HepG2 (cell line): ENCODE measurements around the gene TCOF1. TPM values are rescaled to one million over a fixed set of nuclear protein-coding genes. Genes with fewer than 3 reads are reported as not detected.

Source experiments
- ATF7-NPFF ChIP-seq: sonication (generic); formaldehyde crosslinking; IDR thresholded peaks from 2 replicates; pipeline ENCODE4 v1.8.1; 2023; ENCODE audit warnings: mild to moderate bottlenecking, low read depth, missing genetic modification reagents, moderate library complexity
- DNMT3B ChIP-seq: conservative IDR thresholded peaks from 2 replicates; pipeline ENCODE4 v1.6.1; 2016; ENCODE audit warnings: missing biosample characterization, control low read depth
- DPF2 ChIP-seq: sonication (generic); formaldehyde crosslinking; IDR thresholded peaks from 2 replicates; pipeline ENCODE4 v1.4.0; 2020; ENCODE audit warnings: mild to moderate bottlenecking, low read depth, missing genetic modification reagents, borderline replicate concordance
- DR1 ChIP-seq: sonication (generic); formaldehyde crosslinking; IDR thresholded peaks from 2 replicates; pipeline ENCODE4 v1.8.0; 2021; ENCODE audit warnings: mild to moderate bottlenecking, missing genetic modification reagents, inconsistent platforms
- E2F5 ChIP-seq: sonication (generic); formaldehyde crosslinking; conservative IDR thresholded peaks from 2 replicates; pipeline ENCODE4 v1.4.0; 2020; ENCODE audit warnings: missing genetic modification reagents
- GPN1 ChIP-seq: sonication (generic); formaldehyde crosslinking; IDR thresholded peaks from 2 replicates; pipeline ENCODE4 v1.5.1; 2020; ENCODE audit warnings: missing genetic modification reagents, borderline replicate concordance
- HHEX ChIP-seq: IDR thresholded peaks from 2 replicates; pipeline ENCODE4 v1.6.1; 2016; ENCODE audit warnings: control low read depth
- LRRFIP1 ChIP-seq: sonication (generic); formaldehyde crosslinking; conservative IDR thresholded peaks from 2 replicates; pipeline ENCODE4 v1.4.0; 2020; ENCODE audit warnings: missing genetic modification reagents
- MATR3 ChIP-seq: sonication (generic); formaldehyde crosslinking; IDR thresholded peaks from 2 replicates; pipeline ENCODE4 v1.4.0; 2020; ENCODE audit warnings: missing genetic modification reagents
- PREB ChIP-seq: sonication (generic); formaldehyde crosslinking; IDR thresholded peaks from 2 replicates; pipeline ENCODE4 v1.4.0; 2020; ENCODE audit warnings: missing genetic modification reagents
- SNAPC2 ChIP-seq: sonication (generic); formaldehyde crosslinking; IDR thresholded peaks from 2 replicates; pipeline ENCODE4 v1.8.1; 2022; ENCODE audit warnings: mild to moderate bottlenecking, missing genetic modification reagents
- TARDBP ChIP-seq: sonication (generic); formaldehyde crosslinking; IDR thresholded peaks from 2 replicates; pipeline ENCODE4 v1.8.0; 2022; ENCODE audit warnings: mild to moderate bottlenecking, missing genetic modification reagents
- TEAD2 ChIP-seq: sonication (generic); formaldehyde crosslinking; IDR thresholded peaks from 2 replicates; pipeline ENCODE4 v1.9.0; 2021; ENCODE audit warnings: missing genetic modification reagents
- TRIM24 ChIP-seq: sonication (generic); formaldehyde crosslinking; IDR thresholded peaks from 2 replicates; pipeline ENCODE4 v1.8.0; 2022; ENCODE audit warnings: mild to moderate bottlenecking, missing genetic modification reagents
- YEATS2 ChIP-seq: sonication (generic); formaldehyde crosslinking; IDR thresholded peaks from 2 replicates; pipeline ENCODE4 v1.4.0; 2020; ENCODE audit warnings: missing genetic modification reagents, borderline replicate concordance
- ZBTB37 ChIP-seq: sonication (generic); formaldehyde crosslinking; IDR thresholded peaks from 2 replicates; pipeline ENCODE4 v1.4.0; 2020; ENCODE audit warnings: mild to moderate bottlenecking, missing genetic modification reagents
- ZNF121 ChIP-seq: sonication (generic); formaldehyde crosslinking; IDR thresholded peaks from 2 replicates; pipeline ENCODE4 v1.5.0; 2020; ENCODE audit warnings: mild to moderate bottlenecking, missing genetic modification reagents
- ZNF180 ChIP-seq: sonication (generic); formaldehyde crosslinking; IDR thresholded peaks from 2 replicates; pipeline ENCODE4 v1.4.0; 2020; ENCODE audit warnings: low read depth, missing genetic modification reagents, borderline replicate concordance
- ZNF432 ChIP-seq: sonication (generic); formaldehyde crosslinking; IDR thresholded peaks from 2 replicates; pipeline ENCODE4 v1.5.0; 2020; ENCODE audit warnings: missing genetic modification reagents, mild to moderate bottlenecking, borderline replicate concordance
- ZNF441 ChIP-seq: sonication (generic); formaldehyde crosslinking; IDR thresholded peaks from 2 replicates; pipeline ENCODE4 v1.7.0; 2021; ENCODE audit warnings: missing genetic modification reagents, borderline replicate concordance
- ZNF574 ChIP-seq: sonication (generic); formaldehyde crosslinking; IDR thresholded peaks from 2 replicates; pipeline ENCODE4 v1.4.0; 2020; ENCODE audit warnings: missing genetic modification reagents
- polyA plus RNA-seq, 8 experiments: library from polyadenylated mRNA; depleted of rRNA in 3 of 8; stranded (reverse) in 7 of 8; unstranded in 1 of 8; fragments of >200 nt; fragmentation: Illumina TruSeq in 4 of 8; extraction: Trizol in 4 of 8; gene quantifications; 2 replicates each; pipeline versions ENCODE4 v1.2.1 to v1.2.3, GENCODE V29; 2011 to 2016; ENCODE audit warnings: low read depth in 4 of 8, missing spikeins in 1 of 8, mixed read lengths in 1 of 8; ENCODE audit not compliant: insufficient read depth in 1 of 8
- total RNA-seq, 5 experiments: library from RNA; depleted of rRNA; stranded (reverse); fragments of >200 nt; fragmentation: Illumina TruSeq; extraction: Trizol; gene quantifications; 2 replicates each; pipeline ENCODE4 v1.2.3, GENCODE V29; 2016; ENCODE audit warnings: low read depth in 1 of 5

Gene TCOF1
- total and polyA plus RNA-seq, 2 of the 13 experiments (the other 11 are each of a cell fraction or from before 2014, with no cell fraction given): 10.1 to 41.6 TPM

- peak; percentile 94 for TF ChIP-seq DR1 (CRISPR knock-in tag)
- TF ChIP-seq ZNF441 (CRISPR knock-in tag): no peak
- no peak for TF ChIP-seq DPF2
- TF ChIP-seq SNAPC2 (CRISPR knock-in tag): no peak
- TF ChIP-seq YEATS2 (CRISPR knock-in tag): no peak
- 0 out of 2 replicates have a peak, but pooled peaks have one; percentile 27 for TF ChIP-seq HHEX
- TF ChIP-seq TRIM24: no peak
- TF ChIP-seq DNMT3B (CRISPR knock-in tag): peak; percentile 53; the same call in 1 of the 2 replicates
- no peak for TF ChIP-seq MATR3
- no peak for TF ChIP-seq ZNF180 (CRISPR knock-in tag)
- TF ChIP-seq ZNF121 (CRISPR knock-in tag): peak; percentile 7; the same call in 1 of the 2 replicates
- TF ChIP-seq PREB (CRISPR knock-in tag): no peak
- 0 out of 2 replicates have a peak, but pooled peaks have one; percentile 20 for TF ChIP-seq TARDBP (CRISPR knock-in tag)
- TF ChIP-seq E2F5: no peak
- no peak; the same call in 1 of the 2 replicates for TF ChIP-seq ZNF574 (CRISPR knock-in tag)
- no peak for TF ChIP-seq TEAD2 (CRISPR knock-in tag)
- no peak for TF ChIP-seq ZNF432 (CRISPR knock-in tag)
- no peak for TF ChIP-seq ATF7-NPFF (CRISPR knock-in tag)
- TF ChIP-seq GPN1 (CRISPR knock-in tag): no peak
- no peak for TF ChIP-seq ZBTB37 (CRISPR knock-in tag)
- no peak for TF ChIP-seq LRRFIP1 (CRISPR knock-in tag)
These were observed 55.0 kb downstream of the TCOF1 start, which contains the start of gene CD74 (continued) for GRCh38 chr5:150412319-150413175.
